Cortex of kidney (tissue), 1 donor: ENCODE measurements around the gene TCF3.
"Not testable (repeated sequence)": the region's sequence is repeated elsewhere in the genome, so short reads cannot be mapped to it uniquely, and the experiment has no call there.

Source experiments
- DNase-seq: peaks from one replicate; lab custom pipeline; 2025; lab: John Stamatoyannopoulos, UW

Gene TCF3

GRCh38 chr19:1650650-1651567 lies 1.5 kb downstream of the TCF3 start:
- no peak for DNase-seq

GRCh38 chr19:1649706-1650649 lies 2.4 kb downstream of the TCF3 start:
- DNase-seq, result no peak

GRCh38 chr19:1648920-1649541 lies 3.4 kb downstream of the TCF3 start:
- DNase-seq, result no peak

GRCh38 chr19:1648459-1648849 lies 4.0 kb downstream of the TCF3 start:
- DNase-seq, result no peak

- no peak for DNase-seq
These were observed 4.6 kb downstream of the TCF3 start for GRCh38 chr19:1647501-1648458.

- no peak for DNase-seq
These were observed 5.6 kb downstream of the TCF3 start for GRCh38 chr19:1646659-1647453.

GRCh38 chr19:1646149-1646548 lies 6.3 kb downstream of the TCF3 start:
- DNase-seq, result no peak

- no peak for DNase-seq
These were observed 7.1 kb downstream of the TCF3 start for GRCh38 chr19:1645299-1645698.

GRCh38 chr19:1644070-1644469 lies 8.3 kb downstream of the TCF3 start:
- no peak for DNase-seq

GRCh38 chr19:1640893-1641448 lies 11.4 kb downstream of the TCF3 start:
- DNase-seq, result not testable (repeated sequence)

GRCh38 chr19:1636325-1637236 lies 15.8 kb downstream of the TCF3 start:
- no peak for DNase-seq

- DNase-seq, result no peak
These were observed 17.5 kb downstream of the TCF3 start for GRCh38 chr19:1634938-1635243.

- no peak for DNase-seq
These were observed 18.0 kb downstream of the TCF3 start for GRCh38 chr19:1634242-1634937.

GRCh38 chr19:1633269-1633826 lies 19.1 kb downstream of the TCF3 start:
- no peak for DNase-seq

- DNase-seq, result no peak
These were observed 19.8 kb downstream of the TCF3 start for GRCh38 chr19:1632462-1633268.

- DNase-seq, result no peak
These were observed 20.8 kb downstream of the TCF3 start for GRCh38 chr19:1631557-1632100.

GRCh38 chr19:1630811-1631210 lies 21.6 kb downstream of the TCF3 start:
- DNase-seq, result no peak
